Fibroblast of lung (primary cell): ENCODE data around the gene LMAN2.

Experiments
- CTCF ChIP-seq, 2 donors: IDR thresholded peaks in 1 of 2; conservative IDR thresholded peaks in 1 of 2; 1 replicate in 1 of 2; 2 replicates in 1 of 2; pipeline ENCODE4 v1.5.1; 2011 to 2012; ENCODE audit warnings: low read length in 2 of 2, control low read depth in 1 of 2, inconsistent platforms in 1 of 2, low read depth in 1 of 2, mild to moderate bottlenecking in 1 of 2
- EZH2 ChIP-seq: IDR thresholded peaks from 2 replicates; pipeline ENCODE4 v1.5.1; 2012; ENCODE audit warnings: low read length, control low read depth, mild to moderate bottlenecking; ENCODE audit errors: missing control alignments

- TF ChIP-seq EZH2 = no peak
- no peak for TF ChIP-seq CTCF (conservative IDR thresholded peaks at IDR 0.05 in 1 of 2, IDR thresholded peaks at IDR 0.05 in 1 of 2; ENCODE audit: low read depth in 1 of 2, low read length in 2 of 2)
Observed at GRCh38 chr5:177378884-177379883, 27.7 kb upstream of the LMAN2 start.
